ENCODE results near the gene C7orf33.

C7orf33 gene

GRCh38 chr7:148652773-148653172, 62.2 kb downstream of the C7orf33 start:
- TF ChIP-seq CTCF (IDR thresholded peaks at IDR 0.05; ENCODE audit: low read depth, low read length): no peak
- no peak for DNase-seq
- Histone ChIP-seq H3K4me3 (ENCODE audit: low read depth, low read length) (no peak overlapping the region), H3K36me3 (no peaks in the 10 kb centered on the region), H3K9me3 (no peaks in the 10 kb centered on the region), H3K4me1 (no peaks in the 10 kb centered on the region), H3K27me3 (no peaks in the 10 kb centered on the region)

GRCh38 chr7:148657929-148658328, 67.4 kb downstream of the C7orf33 start:
- Histone ChIP-seq H3K9me3 (no peaks in the 10 kb centered on the region), H3K36me3 (no peaks in the 10 kb centered on the region), H3K27me3 (no peaks in the 10 kb centered on the region), H3K4me1 (no peaks in the 10 kb centered on the region), H3K4me3 (ENCODE audit: low read depth, low read length) (no peak overlapping the region)
- TF ChIP-seq CTCF (IDR thresholded peaks at IDR 0.05; ENCODE audit: low read depth, low read length): no peak
- DNase-seq: no peak

GRCh38 chr7:148661471-148661870, 70.9 kb downstream of the C7orf33 start:
- H3K27me3 ChIP-seq: no peaks in the 10 kb centered on the region
- no peak for DNase-seq
- H3K9me3 ChIP-seq: no peaks in the 10 kb centered on the region
- H3K4me3 ChIP-seq (ENCODE audit: low read depth, low read length): no peak overlapping the region
- no peak for TF ChIP-seq CTCF (IDR thresholded peaks at IDR 0.05; ENCODE audit: low read depth, low read length)
- no peaks in the 10 kb centered on the region for H3K36me3 ChIP-seq
- no peaks in the 10 kb centered on the region for H3K4me1 ChIP-seq

GRCh38 chr7:148662646-148663045, 72.1 kb downstream of the C7orf33 start:
- no peaks in the 10 kb centered on the region for H3K27me3 ChIP-seq
- DNase-seq: no peak
- TF ChIP-seq CTCF (IDR thresholded peaks at IDR 0.05; ENCODE audit: low read depth, low read length): no peak
- H3K9me3 ChIP-seq: no peaks in the 10 kb centered on the region
- H3K4me3 ChIP-seq (ENCODE audit: low read depth, low read length): no peak overlapping the region
- H3K4me1 ChIP-seq: no peaks in the 10 kb centered on the region
- no peaks in the 10 kb centered on the region for H3K36me3 ChIP-seq

GRCh38 chr7:148664324-148664723, 73.8 kb downstream of the C7orf33 start:
- no peak for TF ChIP-seq CTCF (IDR thresholded peaks at IDR 0.05; ENCODE audit: low read depth, low read length)
- no peaks in the 10 kb centered on the region for H3K4me1 ChIP-seq
- no peak for DNase-seq

GRCh38 chr7:148665221-148665620, 74.7 kb downstream of the C7orf33 start:
- no peak for TF ChIP-seq CTCF (IDR thresholded peaks at IDR 0.05; ENCODE audit: low read depth, low read length)
- H3K4me1 ChIP-seq: no peaks in the 10 kb centered on the region
- H3K27me3 ChIP-seq: no peaks in the 10 kb centered on the region
- H3K4me3 ChIP-seq (ENCODE audit: low read depth, low read length): no peak overlapping the region
- no peaks in the 10 kb centered on the region for H3K36me3 ChIP-seq
- H3K9me3 ChIP-seq: no peaks in the 10 kb centered on the region
- DNase-seq: no peak

More at GRCh38 chr7:148664324-148664723, 73.8 kb downstream of the C7orf33 start:
- Histone ChIP-seq H3K9me3 (no peaks in the 10 kb centered on the region), H3K27me3 (no peaks in the 10 kb centered on the region), H3K36me3 (no peaks in the 10 kb centered on the region), H3K4me3 (ENCODE audit: low read depth, low read length) (no peak overlapping the region)

All from BE2C (cell line).